GM18520 (cell line): ENCODE data around the gene GUCY2D.
"Not testable (repeated sequence)": the region's sequence is repeated elsewhere in the genome, so short reads cannot be mapped to it uniquely, and the experiment has no call there.

Experiments
- ATAC-seq: cut with Tn5 transposase; IDR thresholded peaks from one replicate; pipeline ENCODE4 v1.9.1; 2021; ENCODE audit not compliant: unreplicated experiment

GUCY2D gene

GRCh38 chr17:8044819-8045810, 42.7 kb downstream of the GUCY2D start:
- ATAC-seq, result no peak

GRCh38 chr17:8046306-8046928, 44.0 kb downstream of the GUCY2D start:
- no peak for ATAC-seq

DNA sequence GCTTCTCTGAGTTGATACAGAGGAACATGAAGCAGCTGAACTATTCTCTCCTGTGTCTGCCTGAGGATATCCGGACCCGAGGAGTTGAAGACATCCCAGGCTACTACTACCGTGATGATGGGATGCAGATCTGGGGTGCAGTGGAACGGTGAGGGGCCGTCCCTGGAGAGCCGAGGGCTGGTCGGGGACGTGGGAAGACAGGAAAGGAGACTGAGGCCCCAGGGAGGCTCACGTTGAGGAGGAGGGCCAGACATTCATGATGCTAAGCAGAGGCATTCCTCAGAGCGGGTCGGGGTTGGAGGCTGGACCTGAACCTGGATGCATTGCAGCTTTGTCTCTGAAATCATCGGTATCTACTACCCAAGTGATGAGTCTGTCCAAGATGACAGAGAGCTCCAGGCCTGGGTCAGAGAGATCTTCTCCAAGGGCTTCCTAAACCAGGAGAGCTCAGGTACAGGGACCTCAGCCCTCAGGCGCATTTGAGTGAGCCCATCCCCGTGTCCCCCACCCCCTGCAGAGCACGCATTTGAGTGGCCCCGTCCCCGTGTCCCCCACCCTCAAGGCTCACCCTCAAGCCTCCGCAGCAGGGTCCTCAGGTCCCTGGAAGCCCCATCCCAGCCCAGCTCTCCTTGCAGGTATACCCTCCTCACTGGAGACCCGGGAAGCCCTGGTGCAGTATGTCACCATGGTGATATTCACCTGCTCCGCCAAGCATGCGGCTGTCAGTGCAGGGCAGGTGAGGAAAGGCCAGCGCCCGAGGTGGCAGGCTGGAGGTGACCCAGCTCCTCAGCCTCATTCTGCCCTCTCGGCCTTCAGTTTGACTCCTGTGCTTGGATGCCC, 44.7 kb downstream of the GUCY2D start:
- ATAC-seq, result no peak

DNA sequence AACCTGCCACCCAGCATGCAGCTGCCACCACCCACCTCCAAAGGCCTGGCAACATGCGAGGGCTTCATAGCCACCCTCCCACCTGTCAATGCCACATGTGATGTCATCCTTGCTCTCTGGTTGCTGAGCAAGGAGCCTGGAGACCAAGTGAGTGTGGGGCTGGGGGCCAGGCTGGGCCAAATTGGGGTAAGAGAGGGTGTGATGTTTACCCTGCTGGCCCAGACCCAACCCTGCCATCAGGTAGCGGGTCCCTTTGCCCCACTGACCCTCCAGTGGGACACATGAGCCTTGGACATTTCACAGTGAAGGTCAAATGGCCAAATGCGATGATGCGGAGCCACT, 45.3 kb downstream of the GUCY2D start:
- no peak for ATAC-seq

DNA sequence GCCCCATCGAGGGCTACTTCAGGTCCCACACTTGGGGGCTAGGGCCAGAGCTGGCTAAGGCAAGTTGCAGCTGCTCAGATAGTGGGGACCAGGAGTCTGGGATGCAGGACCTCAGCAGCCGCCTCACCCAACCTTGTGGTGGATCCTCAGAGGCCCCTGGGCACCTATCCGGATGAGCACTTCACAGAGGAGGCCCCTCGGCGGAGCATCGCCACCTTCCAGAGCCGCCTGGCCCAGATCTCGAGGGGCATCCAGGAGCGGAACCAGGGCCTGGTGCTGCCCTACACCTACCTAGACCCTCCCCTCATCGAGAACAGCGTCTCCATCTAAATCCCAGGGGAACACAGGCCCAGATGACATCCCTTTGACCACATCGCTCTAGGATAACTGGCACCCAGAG, 45.8 kb downstream of the GUCY2D start:
- no peak for ATAC-seq

DNA sequence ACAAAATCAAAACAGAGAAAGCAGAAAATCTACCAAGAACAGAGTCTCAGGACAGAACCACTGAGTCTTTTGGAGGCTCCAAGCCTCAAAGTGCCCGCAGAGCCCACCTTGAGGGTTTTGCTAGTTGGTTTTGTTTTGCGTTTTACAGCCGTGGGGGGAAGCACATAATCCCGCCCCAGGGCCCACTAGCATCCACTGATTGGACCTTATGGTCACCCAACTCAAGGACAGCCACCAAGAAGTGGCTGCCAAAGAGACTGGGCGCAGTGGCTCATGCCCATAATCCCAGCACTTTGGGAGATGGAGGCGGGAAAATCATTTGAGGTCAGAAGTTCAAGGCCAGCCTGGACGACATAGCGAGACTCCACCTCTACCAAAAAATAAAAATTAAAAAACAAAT, 46.3 kb downstream of the GUCY2D start:
- no peak for ATAC-seq

- no peak for ATAC-seq
These were observed 49.4 kb downstream of the GUCY2D start for GRCh38 chr17:8051831-8052230.

DNA sequence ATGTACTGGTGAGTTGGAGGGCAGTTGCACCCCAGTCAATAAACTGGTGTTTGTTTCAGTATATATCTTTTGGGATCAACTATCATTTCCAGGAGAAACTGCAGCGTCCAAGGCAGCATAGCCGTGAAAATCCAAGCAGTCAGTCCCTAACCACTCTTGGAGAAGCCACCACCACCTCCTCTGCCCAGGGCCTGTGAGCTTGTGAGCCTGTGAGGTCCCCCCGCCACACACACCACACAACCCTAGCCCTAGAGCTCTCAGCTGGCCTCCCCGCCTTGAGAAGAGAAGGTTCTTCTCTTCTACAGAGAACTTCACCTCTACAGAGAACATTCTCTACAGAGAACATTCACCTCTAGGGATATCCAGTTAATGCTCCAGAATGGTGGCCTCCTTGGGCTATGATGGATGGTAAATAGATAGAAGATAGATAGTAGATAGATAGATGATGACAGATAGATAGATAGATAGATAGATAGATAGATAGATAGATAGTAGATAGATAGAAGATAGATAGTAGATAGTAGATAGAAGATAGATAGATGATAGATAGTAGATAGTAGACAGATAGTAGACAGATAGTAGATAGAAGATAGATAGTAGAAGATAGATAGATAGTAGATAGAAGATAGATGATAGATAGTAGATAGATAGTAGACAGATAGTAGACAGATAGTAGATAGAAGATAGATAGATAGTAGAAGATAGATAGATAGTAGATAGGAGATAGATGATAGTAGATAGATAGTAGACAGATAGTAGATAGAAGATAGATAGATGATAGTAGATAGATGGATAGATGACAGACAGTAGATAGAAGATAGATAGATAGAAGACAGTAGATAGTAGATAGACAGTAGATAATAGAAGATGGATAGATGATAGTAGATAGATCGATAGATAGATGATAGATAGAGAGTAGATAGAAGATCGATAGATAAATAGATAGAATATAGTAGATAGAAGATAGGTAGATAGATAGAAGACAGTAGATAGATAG, 50.1 kb downstream of the GUCY2D start:
- ATAC-seq, result no peak

- no peak for ATAC-seq
These were observed 51.2 kb downstream of the GUCY2D start for GRCh38 chr17:8053600-8053999.

GRCh38 chr17:8055851-8056231, 53.4 kb downstream of the GUCY2D start:
- ATAC-seq, result no peak

- no peak for ATAC-seq
These were observed 54.0 kb downstream of the GUCY2D start for GRCh38 chr17:8056232-8056975.

DNA sequence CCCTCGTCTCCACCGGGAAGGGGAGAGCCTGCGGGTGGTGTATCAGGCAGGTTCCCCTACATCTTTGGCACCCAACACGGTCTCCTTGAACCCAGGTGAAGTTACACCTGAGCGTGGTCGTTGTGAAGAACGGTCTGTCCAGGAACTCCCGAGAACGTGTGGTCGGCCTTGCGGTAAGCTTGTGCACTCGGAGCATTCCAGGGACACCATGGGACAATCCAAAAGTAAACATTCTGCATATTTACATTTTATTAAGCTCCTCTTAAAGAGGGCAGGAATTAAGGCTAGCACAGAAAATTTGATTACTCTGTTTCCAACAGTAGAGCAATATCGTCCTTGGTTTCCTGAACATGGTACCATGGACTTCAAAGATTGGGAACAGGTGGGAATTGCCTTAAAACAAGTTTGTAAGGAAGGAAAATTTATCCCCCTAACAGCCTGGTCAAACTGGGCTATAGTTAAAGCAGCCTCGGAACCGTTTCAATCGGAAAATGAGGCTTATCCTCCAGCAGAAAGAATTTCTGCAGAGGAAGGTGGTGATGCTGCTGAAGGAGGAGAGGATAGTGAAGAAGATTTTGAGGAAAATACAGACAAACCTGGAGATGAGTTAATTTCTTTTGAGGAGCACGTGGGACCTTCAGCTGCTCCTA, 54.7 kb downstream of the GUCY2D start:
- no peak for ATAC-seq

DNA sequence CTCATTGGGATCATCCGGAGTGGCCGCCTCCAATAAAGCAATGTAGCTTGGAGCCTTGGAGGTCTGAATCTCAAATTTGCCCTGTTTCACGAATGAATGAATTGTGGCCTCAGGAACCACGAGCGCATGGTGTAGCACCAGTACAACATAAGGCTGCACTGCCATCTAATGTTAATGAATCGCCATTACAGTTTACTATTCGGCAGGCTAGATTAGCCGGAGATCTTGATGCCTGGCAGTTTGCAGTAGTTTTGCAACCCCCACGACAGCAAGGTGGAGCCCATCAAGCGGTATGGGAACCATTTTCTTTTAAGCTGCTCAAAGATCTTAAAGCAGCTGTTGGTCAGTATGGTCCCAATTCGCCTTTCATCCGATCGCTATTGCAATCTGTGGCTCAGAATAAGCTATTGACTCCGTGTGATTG, 55.3 kb downstream of the GUCY2D start:
- no peak for ATAC-seq

DNA sequence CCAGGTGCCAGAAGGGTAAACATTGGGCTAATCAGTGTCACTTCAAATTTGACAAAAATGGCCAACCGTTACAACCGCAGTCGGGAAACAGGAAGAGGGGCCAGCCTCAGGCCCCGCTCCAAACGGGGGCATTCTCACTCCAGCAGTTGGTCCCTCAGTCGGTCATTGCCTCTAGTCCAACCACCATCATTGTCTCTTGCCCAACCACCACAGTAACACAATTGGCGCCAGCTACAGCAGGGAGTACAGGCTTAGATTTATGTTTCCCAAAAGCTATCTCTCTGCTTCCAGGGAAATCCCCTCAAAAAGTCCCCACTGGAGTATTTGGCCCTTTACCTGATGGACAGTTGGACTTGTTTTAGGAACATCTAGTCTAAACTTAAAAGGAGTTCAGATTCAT, 56.7 kb downstream of the GUCY2D start:
- no peak for ATAC-seq

DNA sequence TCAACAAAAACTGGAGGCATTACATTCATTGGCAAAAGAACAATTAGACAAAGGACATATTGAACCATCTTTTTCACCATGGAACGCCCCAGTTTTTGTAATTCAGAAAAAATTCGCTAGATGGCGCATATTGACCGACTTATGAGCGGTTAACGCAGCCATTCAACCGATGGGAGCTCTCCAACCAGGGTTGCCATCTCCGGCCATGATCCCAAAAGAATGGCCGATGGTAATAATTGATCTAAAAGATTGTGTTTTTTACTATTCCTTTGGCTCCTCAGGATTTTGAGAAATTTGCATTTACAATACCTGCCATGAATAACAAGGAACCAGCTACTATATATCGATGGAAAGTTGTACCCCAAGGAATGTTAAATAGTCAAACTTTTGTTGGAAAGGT, 57.9 kb downstream of the GUCY2D start:
- ATAC-seq, result no peak

GRCh38 chr17:8061851-8062250, 59.4 kb downstream of the GUCY2D start:
- ATAC-seq, result not testable (repeated sequence)

DNA sequence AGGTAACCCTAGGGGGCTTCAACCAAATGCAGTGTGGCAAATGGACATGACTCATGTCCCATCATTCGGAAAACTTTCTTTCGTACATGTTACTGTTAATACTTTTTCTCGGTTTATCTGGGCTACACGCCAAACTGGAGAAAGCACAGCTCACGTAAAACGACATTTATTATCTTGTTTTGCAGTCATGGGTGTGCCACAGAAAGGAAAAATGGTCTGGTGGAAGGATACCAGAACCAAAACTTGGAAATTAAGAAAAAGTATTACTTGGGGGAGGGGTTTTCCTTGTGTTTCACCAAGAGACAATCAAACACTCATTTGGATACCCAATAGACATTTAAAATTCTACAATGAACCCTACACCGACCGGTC, 60.0 kb downstream of the GUCY2D start:
- no peak for ATAC-seq

GRCh38 chr17:8062807-8063483, 60.5 kb downstream of the GUCY2D start:
- no peak for ATAC-seq
